Fibroblast of skin of abdomen (primary cell): Measurements from ENCODE around the gene WDFY4.

Experiments
- DNase-seq: peaks from one replicate; pipeline ENCODE4 v3.0.0-alpha.2; 2013

Gene WDFY4

DNA sequence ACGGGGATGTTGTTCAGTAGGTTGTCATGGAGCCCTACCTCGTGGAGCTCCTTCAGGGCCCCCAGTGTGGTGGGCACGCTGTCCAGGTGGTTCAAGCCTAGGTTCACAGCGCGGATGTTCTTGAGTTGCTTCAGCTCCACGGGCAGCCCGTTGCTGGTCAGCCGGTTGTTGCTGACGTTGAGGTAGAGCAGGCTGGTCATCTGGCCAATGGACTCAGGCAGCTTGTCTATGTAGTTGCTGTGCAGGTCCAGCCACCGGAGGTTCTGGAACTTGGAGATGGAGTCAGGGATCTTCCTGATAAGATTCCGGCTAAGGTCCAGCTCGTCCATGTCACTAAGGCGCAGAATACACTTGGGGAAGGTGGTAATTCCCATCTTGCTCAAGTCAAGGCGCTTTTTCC is 229.0 kb downstream of the WDFY4 start:
- no peak for DNase-seq

DNA sequence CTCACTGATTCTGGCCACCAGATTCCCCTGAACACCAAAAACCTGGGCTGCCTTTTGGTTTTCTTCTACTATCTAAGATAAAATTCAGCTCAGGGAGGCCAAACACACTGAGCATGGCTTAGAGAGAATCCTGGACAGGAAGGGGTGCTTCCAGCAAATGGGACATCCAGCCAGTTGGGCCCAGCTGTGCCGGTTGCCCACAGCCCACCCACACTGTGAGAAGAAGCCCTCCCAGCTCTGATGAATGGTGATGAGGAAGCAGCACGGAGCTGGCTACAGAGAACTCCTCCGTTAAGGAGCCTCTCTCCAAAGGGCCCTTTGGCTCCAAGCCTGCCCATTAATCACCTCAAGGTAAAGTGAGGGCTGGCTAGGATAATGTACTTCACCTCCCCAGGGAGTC is 239.1 kb downstream of the WDFY4 start:
- DNase-seq: no peak

DNA sequence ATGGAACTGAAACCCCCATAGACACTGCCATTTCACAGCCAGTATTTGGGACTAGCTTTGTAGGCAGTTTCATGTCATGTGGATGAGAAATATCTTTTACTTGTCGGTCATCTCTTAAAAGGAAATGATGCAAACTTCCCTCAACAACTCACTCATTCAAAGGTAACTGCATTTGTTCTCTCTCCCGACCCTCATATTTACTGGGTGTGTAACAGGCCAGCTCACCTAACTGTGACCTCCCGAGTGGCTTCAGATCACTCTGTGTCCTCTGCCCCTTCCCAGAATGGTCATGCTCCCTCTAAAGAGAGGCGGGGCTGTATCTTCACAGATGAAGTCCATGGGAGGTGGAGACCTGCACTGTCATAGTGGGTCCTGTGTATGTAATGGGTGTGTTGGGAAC is 240.3 kb downstream of the WDFY4 start:
- no peak for DNase-seq

DNA sequence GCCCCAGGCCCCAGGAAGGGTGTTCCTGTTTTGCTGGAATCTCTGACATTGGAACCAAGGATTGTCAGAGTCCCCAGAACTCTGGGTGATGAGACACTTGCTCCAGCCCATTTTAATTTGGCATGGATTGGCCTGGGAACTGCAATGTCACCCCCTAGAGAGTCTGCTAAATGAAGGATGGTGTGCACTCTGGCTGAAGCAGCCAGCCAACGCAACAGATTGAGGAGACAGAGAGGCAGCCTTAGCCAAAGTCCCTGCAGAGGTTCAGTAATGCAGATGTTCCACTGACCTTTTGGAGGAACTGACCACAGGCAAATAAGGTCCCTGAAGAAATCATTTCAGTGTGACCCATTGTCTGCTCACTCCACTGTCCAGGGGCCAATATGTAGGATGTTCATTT is 241.6 kb downstream of the WDFY4 start:
- no peak for DNase-seq

DNA sequence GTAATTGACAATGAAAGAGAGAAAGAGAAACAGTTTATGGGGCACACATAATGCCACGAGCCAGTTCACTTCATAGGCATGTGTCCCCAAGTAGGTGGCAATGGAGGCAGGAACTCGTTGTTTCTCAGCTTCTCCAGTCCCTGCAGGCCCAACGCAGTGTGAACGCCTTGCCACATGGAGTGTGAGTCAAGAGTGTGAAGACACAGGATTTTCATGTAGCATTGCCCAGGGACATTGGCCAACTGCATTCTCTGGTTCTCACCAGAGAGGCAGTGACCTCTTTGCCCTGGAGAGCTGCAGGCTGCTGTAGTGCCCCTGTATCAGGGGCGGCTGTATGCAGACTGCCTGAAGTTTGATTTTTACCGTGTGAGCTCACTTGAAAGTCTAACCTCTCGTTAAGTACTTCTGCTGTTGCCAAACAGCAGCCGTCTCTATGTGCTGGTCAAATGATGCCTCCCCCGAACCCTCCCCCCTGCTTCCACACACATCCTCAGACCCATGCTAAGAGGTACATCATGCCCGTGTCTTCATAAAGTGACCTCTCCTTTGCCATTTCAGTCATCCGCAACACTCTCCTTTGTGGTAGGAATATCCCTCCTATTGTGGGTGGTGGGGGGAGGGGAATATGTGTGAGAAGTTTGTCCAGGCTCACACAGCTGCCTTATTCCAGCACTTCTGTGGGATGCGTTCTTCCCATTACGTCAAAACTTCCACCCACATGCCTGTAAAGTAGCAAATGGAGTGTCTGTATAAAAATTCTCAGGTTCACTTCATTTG is 242.3 kb downstream of the WDFY4 start:
- DNase-seq: no peak

DNA sequence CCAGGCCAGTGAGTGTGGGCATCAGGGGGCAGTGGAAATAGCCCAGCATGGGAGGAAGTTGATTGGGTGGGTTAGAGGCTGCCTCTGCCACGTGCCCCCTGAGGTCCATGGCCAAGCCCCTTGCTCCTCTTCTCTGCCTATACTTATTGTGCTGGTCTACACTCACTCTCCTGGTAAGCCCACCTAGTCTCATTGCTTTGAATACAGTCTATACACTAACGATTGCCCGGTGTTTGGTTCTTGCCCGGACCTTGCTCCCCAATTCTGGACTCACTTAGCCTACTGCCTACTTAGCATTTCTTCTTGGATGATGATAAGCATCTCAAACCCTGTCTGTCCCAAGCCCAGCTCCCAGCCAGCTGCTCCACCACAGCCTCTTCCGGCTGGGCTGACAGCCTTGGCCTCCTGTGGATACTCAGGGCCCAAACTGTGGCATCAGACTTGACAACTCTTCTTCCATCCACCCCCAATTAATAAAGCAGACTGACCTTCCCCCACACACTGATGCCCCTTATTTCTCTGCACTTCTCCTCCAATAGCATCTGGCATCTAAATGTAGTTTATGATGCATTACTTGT is 244.8 kb downstream of the WDFY4 start:
- no peak for DNase-seq

DNA sequence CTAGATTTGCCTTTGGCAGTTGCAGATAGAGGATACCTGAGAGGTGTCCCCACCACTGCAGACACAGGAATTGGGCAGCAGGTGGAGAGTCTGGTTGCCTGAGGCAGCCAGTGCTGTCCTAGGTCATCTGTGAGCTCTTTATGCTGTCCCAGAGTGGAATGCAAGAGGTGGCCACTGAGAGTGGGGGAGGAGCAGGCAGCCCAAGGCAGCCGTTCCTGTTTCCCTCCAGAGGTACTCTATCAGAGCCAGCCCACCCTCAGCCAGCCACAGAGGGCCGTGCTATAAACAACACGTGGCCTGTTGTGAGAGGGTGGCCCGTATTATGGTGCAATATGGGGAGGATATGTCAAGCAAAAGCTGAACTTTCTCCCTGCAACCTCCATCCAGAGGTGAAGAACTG is 246.5 kb downstream of the WDFY4 start:
- DNase-seq: no peak

DNA sequence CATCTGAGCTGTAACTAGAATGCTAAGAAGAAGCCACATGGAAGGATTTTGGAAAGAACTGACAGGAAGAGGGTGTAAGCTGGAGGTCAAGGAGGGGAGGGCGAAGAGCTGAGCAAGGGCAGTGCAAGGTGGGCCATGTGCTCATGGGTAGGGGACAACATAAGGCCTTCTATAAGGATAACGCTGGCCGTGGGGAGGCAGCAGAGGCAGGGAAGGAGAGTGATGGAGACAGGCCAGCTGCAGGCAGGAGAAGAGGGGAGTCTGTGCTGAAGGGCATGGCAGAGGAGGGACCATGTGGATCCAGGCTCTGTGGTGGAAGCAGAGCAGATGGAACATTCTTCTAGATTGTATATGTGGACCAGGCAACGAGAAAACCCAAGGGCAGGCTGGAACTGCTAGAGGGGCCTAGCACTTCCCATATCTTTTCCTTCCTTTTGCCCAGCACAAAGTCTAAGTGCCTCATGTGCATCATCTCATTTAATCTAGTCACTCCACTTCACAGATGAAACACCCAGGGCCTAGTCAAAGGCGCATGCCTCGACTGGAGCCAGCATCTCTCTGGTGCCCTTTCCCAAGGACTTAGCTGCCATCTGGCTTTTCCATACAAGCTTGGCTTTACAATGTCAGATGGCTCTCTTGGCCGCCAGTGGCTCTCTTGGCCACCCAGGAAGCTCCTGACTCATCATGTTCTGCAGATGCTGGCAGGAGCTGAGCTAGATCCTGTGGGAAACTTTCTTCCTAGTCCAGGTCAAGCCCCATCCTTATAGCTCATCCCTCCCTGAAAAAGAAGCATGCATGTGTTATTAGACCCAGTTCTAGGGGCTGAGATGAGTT is 248.4 kb downstream of the WDFY4 start:
- DNase-seq: no peak

DNA sequence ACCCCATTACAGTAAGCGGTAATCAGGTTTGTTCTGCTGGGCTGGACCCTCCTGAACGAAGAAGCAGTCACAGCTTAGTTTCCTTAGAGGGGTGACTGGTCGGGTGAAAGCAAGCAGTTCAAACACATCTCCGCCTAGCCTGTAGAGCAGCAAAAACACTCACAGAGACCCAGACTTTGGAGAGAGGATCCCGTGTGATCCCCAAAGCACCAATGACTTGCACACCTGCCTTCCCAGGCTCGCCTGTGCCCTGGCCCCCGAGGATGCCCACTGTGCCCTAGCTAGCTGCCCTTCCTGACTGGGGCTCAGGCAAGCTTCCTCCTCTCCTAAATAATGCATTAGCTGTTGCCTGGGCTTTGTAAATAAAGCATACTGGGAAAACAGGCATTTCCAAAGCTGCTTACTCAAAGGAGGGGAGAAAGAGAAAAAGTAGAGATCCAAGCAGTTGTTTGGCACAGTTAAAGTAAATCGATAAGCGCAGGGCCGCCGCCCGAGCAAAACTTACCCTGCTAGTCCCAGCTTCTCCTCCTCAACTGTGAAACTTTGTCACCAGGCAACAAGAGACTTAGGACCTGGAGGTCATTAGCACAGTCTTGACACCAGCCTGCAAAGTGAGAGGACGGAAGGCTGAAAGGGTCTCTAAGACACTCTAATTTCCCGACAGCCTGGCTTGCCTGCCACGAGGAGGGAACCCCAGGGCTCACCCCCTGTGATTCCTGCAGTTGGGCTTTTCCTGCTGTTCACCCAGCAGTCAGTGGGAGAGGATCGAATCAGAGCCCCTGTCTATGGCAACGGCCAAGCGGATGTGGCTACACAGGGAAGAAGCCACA is 250.2 kb downstream of the WDFY4 start:
- peak; percentile 6 for DNase-seq

DNA sequence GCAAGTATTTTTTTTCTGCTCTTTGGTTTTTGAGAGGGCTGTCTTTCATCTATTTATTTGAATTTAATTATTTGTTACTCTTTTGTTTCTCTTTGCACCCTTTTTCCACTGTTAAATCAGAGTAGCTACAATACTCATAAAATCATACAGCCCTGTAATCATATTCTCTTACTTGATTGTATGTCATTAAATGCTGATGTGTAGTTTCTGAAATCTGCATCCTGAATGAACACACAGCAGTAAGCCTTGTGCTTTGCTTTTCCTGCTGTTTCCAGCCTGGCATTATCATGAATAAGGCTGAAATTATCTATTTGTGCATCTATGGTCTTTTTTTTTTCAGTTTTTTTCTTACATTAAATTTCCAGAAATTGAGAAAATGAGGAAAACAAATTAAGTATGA is 250.9 kb downstream of the WDFY4 start:
- DNase-seq: no peak

DNA sequence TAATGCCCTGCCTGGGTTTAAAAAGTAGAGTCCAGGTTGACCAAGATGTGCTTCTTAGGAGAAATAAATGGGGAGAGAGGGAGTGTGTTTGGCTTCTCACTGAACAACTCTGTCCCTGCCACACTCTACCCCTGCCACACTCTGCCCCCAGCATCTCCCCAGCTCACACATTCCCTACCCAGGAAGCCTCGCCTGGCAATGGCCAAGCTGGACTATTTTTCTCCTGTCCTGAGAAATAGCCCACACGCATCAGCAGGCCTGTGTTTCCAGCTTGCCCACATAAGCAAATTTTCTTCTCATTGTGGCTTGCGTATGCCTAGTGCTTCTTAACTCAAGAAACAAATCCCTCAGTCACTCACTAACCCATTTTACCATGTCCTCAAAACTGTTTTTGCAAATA is 253.1 kb downstream of the WDFY4 start:
- no peak for DNase-seq

DNA sequence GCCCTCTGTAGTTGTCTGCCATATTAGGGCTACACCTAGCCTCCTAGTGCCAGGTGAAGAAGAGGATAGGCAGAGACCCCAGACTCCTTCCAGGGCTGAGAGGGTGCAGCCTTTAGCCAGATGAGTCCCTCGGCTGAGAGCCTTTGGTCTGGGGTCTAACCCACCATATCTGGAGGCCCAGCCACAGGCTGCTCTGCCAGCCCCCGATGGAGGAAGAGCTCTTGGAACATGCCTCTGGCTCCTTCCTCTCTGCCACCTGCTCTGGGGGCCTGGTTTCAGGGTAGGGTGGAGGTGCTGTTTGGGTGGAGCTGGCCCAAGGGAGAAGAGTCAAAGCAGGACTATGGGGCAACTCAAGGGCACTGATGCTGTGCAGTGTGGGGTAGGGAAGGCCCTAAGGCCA is 253.6 kb downstream of the WDFY4 start:
- DNase-seq: no peak

DNA sequence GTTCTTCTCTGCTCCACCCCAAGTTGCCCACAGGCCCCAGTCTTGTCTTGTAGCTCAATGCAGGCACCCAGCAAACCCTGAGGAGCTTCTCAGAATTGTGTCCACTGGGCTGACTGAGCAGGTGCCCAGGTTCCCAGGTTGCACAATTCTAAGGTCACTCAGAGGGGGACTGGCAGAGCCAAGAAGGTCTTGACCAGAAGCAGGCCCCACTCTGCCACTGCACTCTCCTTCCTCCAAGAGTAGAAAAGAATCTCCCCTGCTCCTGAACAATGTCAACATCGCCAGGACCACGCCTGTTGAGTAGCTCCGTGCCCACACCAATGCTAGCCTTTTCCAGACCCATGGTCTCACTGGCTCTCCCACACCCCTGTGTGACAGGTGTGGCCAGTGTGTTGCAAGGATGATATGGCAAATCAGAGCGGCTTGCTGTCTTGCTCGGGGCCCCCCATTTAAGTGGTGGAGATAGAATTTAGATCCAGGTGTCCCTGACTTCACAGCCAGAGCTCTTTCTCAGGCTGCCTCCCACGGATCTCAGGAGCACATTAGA is 254.4 kb downstream of the WDFY4 start:
- no peak for DNase-seq

DNA sequence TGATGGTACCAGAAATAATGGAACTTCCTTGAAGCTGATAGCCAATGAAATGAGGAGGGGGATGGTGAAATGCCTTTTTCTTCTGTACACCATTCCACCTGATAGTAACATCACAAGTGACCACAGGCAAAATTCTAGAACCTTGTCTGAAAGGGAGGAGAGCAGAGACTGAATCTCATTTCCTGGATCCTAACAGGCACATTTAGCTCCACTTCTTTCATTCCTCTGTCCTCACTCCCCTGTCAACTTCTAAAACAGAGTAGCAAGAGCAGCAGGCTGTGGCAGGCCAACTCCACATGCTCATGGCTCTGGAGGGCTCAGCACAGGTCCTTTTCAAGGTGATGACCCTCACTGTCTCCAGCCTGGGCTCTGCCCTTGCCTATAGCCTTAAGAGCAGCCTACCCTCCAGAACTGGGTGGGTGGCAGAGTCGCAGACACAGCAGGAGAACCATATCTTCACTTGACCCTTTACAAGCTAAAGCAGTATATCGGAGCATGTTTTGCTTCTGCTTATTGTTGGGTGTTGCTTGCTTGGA is 255.2 kb downstream of the WDFY4 start, which contains the start of gene LRRC18:
LRRC18 (minus strand) TSS at position 51 of the 536 bp plus-strand sequence. CDS start 25,685 bp downstream, outside the sequence.
- DNase-seq: no peak

DNA sequence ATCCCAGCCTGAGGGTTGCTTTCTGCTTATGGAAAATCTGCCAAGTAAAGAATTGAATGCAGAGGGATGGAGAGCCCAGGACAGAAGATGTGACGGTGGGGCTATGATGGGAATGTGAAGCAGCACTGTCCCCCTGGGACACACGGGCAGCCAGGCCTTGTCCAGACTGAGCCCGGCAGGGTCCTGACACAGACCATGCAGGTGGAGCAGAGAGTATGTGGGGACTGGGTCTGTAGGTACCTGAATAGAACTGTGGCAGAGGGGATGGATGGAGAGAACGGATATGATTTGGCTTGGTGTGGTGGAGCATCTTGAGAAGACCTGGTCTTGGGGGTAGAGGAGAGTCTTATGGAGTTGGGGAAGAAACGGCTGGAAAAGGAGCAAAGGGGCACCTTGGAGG is 255.7 kb downstream of the WDFY4 start:
- DNase-seq: no peak

DNA sequence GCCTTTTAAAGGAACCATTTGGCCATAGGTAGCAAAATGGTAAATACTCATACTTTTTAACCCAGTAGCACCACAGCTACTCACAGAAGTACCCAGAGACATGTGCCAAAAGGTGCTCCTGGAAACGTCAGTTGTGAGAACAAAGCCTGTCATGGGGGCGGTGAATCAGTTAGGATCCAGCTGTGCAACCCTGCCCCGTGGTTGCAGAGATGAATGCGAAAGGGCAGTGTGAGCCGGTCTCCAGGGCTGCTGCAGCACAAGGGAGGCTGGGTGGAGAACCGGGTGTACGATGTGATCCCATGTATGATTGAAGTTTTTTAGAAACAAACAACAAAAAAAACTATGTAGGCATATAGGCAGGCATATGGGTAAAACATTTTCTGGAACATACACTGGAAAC is 256.3 kb downstream of the WDFY4 start:
- DNase-seq: no peak

DNA sequence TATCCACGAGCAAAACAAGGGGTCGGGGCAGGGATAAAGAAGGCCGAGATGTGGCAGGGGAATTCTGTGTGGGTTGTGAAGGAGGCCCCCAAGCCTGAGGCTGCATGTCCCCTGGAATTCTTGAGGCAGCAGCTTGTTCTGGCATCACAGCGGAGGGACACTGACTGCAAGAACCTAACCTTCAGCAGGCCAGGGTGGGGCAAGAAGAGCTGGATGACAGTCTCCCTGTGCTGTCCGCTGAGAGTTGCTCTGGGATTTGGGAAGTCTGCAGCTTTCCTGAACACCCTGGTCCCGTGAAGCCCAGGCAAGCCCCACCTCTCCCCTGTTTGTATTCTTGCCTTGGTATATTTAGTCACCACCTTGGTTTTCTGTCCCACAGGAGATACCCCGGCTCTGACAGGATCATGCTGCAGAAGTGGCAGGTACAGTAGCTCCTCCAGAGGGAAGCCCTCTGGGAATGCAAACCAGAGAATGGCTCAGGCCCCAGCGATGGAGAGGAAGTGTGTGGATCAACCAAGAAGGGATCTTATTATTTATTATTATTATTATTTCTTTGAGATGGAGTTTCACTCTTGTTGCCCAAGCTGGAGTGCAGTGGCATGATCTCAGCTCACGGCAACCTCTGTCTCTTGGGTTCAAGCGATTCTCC is 256.9 kb downstream of the WDFY4 start:
- no peak for DNase-seq

DNA sequence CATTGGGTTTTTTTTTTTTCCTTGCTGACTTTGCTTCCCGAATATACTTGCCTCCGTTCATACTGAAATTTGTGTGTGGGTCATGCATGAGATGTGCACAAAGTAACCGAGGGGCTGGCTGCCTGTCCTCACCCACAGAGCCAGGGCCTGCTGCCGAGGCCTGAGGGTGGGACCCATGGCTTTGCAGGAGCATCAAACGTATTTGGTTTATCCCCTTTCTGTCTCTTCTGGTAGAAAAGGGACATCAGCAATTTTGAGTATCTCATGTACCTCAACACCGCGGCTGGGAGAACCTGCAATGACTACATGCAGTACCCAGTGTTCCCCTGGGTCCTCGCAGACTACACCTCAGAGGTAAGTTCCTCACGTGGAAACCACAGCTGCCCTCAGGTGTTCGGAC is 258.4 kb downstream of the WDFY4 start:
- no peak for DNase-seq

DNA sequence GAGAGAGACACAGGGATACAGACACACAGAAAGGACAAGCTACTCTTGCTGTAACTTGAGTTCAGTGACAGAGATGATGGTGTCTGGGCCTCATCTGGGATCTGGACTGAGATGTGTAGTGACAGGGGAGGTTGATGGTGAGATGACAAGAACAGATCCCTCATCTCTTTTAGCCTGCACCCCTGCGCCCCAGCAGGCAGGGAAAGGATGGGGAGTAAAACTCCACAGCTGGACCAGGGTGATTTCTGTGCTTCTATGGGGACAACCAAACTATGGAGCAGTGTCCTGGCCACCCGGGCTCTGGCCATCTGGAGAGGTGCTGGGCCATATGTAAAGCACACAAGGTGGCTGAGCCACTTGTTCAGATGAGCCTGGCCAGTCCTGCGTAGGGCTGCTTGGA is 259.5 kb downstream of the WDFY4 start:
- no peak for DNase-seq

DNA sequence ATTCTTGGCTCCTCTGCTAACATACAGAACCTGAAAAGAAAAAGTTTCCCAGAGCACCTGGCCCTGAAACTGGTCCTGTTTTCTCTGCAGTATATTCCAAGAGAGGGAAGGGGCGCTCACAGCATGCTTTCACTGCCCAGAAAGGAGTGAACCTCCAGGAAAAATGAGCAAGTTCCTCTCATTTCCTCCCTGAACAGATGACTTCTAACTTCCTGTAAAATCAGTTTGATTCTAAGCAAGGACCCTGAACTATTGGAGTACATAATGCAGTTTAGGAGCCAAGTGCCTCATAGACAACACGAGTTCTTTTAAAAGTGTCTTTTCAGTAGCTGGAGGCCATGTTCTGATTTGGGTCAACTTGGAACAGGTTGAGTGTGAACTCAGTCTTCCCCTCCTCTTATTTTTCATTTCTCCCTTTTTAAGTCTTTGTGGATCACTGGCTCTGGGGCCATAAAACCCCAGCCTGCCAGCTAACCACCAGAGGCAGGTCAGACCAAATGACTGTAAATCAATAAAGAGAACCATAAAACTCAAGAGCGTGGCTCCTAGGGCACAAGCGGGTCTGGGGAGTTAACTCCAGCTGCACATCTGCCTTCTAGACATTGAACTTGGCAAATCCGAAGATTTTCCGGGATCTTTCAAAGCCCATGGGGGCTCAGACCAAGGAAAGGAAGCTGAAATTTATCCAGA is 260.9 kb downstream of the WDFY4 start:
- no peak for DNase-seq

DNA sequence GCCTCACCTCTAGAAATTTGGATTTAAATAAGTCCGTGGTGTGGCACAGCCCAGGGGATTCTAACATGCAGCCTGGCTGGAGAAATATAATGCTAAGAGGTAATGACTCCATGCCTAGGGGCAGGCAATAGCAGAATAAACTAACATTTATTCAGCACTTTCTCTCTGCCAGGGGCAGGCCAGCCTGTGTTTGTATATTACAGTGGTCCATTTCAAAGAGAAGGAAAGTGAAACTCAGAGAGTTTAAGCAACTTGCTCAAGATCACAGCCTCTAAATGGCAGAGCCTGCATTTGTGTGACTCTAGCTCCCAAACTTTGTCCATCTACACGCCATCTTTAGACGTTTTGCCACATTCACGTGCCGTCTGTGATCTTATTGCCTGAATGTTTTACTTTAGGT is 261.7 kb downstream of the WDFY4 start:
- DNase-seq: no peak
